ENCODE results near the gene EYA4. TPM values are rescaled to one million over a fixed set of nuclear protein-coding genes. Genes with fewer than 3 reads are reported as not detected.

Gene EYA4
- polyA plus RNA-seq, 1 of the 3 experiments (the other 2 are of a cell fraction), result 0.08 TPM

- H3K4me2 ChIP-seq, result no peak overlapping the region
- no peak overlapping the region for H3K4me3 ChIP-seq (ENCODE audit: low read depth in 2 of 2, low read length in 1 of 2)
- no peak overlapping the region for H3K9ac ChIP-seq
- H3K36me3 ChIP-seq (replicated peaks in 1 of 2; ENCODE audit: control insufficient read depth in 1 of 2, insufficient read depth in 2 of 2, low read length in 1 of 2), result no peaks in the 10 kb centered on the region
- DNase-seq, result no peak
- H3K79me2 ChIP-seq (ENCODE audit: insufficient read depth), result no peaks in the 10 kb centered on the region
- no peaks in the 10 kb centered on the region for H3F3A ChIP-seq (replicated peaks; ENCODE audit: insufficient read depth)
- H2AFZ ChIP-seq (ENCODE audit: low read depth), result no peak overlapping the region
- H4K20me1 ChIP-seq (ENCODE audit: insufficient read depth), result no peaks in the 10 kb centered on the region
- no peak for TF ChIP-seq RAD21 (IDR thresholded peaks at IDR 0.05; ENCODE audit: low read length)
- TF ChIP-seq REST (IDR thresholded peaks at IDR 0.05; ENCODE audit: low read depth, low read length), result no peak
- no peak for TF ChIP-seq CHD2 (IDR thresholded peaks at IDR 0.05; ENCODE audit: low read length, partially characterized antibody)
- TF ChIP-seq CTCF (IDR thresholded peaks at IDR 0.05), result no peak
- no peak for TF ChIP-seq RCOR1 (IDR thresholded peaks at IDR 0.05; ENCODE audit: low read length)
- no peak for TF ChIP-seq FOXM1 (IDR thresholded peaks at IDR 0.05; ENCODE audit: low read depth)
- no peak for TF ChIP-seq TAF1 (IDR thresholded peaks at IDR 0.05; ENCODE audit: borderline replicate concordance, low read depth, low read length)
- TF ChIP-seq JUND (IDR thresholded peaks at IDR 0.05), result no peak
- TF ChIP-seq MXI1 (IDR thresholded peaks at IDR 0.05; ENCODE audit: low read depth, low read length), result no peak
- no peak for TF ChIP-seq ELF1 (IDR thresholded peaks at IDR 0.05)
- no peak for TF ChIP-seq GABPA (IDR thresholded peaks at IDR 0.05; ENCODE audit: low read depth)
- no peak for TF ChIP-seq EZH2phosphoT487 (IDR thresholded peaks at IDR 0.05; ENCODE audit: borderline replicate concordance, low read depth)
- no peak for TF ChIP-seq IRF3 (IDR thresholded peaks at IDR 0.05; ENCODE audit: low read depth, low read length)
- TF ChIP-seq YY1 (IDR thresholded peaks at IDR 0.05; ENCODE audit: low read depth), result no peak
- no peak for TF ChIP-seq TCF12 (IDR thresholded peaks at IDR 0.05)
- TF ChIP-seq FOSL2 (IDR thresholded peaks at IDR 0.05; ENCODE audit: borderline replicate concordance, low read depth), result no peak
- TF ChIP-seq NFIC (IDR thresholded peaks at IDR 0.05; ENCODE audit: borderline replicate concordance), result no peak
- no peak for TF ChIP-seq POLR2AphosphoS5 (IDR thresholded peaks at IDR 0.05; ENCODE audit: low read depth, low read length)
- TF ChIP-seq SMC3 (IDR thresholded peaks at IDR 0.05; ENCODE audit: low read depth, low read length), result no peak
- TF ChIP-seq USF1 (IDR thresholded peaks at IDR 0.05; ENCODE audit: borderline replicate concordance, low read depth), result no peak
- CTCF ChIA-PET, result interaction anchor here (0.9 to 1.5 kb wide), 2 partner anchors 10 to 12 kb away, joined by 3 read pairs; no protein-coding TSS in a partner anchor
- H3K27ac ChIP-seq (ENCODE audit: low read depth in 2 of 2, low read length in 1 of 2), result no peak overlapping the region
- H3K27me3 ChIP-seq (ENCODE audit: insufficient read depth), result no peaks in the 10 kb centered on the region; the same call in 1 of the 2 replicates
- POLR2A ChIA-PET, result no interaction called here
- 12% methylated on average over 9 of the region's 9 CpGs for WGBS (ENCODE audit: low lambda C conversion rate)
- no peaks in the 10 kb centered on the region for H3K9me3 ChIP-seq
- H3K4me1 ChIP-seq (ENCODE audit: control insufficient read depth in 1 of 2, insufficient read depth in 2 of 2, low read depth in 1 of 2, low read length in 1 of 2), result no peaks in the 10 kb centered on the region
- no peaks in the 10 kb centered on the region for H3K9me2 ChIP-seq
Measured at GRCh38 chr6:133542056-133542821, 301.1 kb downstream of the EYA4 start.
